Central memory CD8-positive, alpha-beta T cell (primary cell): ENCODE measurements around the gene METRN.
A peak's percentile ranks its signal among the peaks of the same experiment; 100 is the strongest.
"Not testable (repeated sequence)": the region's sequence is repeated elsewhere in the genome, so short reads cannot be mapped to it uniquely, and the experiment has no call there.

ENCODE experiments used
- ATAC-seq: fragments of 150-1000 bp; cut with Tn5 transposase; replicated peaks from 2 replicates; pipeline ENCODE4 v1.10.0; 2022; ENCODE audit warnings: mild to moderate bottlenecking, moderate FRiP score, moderate number of reproducible peaks; ENCODE audit not compliant: poor library complexity, severe bottlenecking; ENCODE audit errors: extremely low read depth
- DNase-seq, 2 donors: peaks; one replicate each; pipeline ENCODE4 v3.0.0; 2021; ENCODE audit warnings: low spot score in 2 of 2
- H3K27ac Mint-ChIP-seq: one replicate; pipeline ENCODE4 v1.8.0; 2022; ENCODE audit warnings: low read depth, mild to moderate bottlenecking, moderate library complexity, mixed read lengths
- H3K27me3 Mint-ChIP-seq: one replicate; pipeline ENCODE4 v1.8.0; 2022; ENCODE audit warnings: mixed read lengths
- H3K36me3 Mint-ChIP-seq: one replicate; pipeline ENCODE4 v1.8.0; 2022; ENCODE audit warnings: mild to moderate bottlenecking, moderate library complexity, mixed read lengths; ENCODE audit not compliant: insufficient read depth
- H3K4me1 Mint-ChIP-seq: one replicate; pipeline ENCODE4 v1.8.0; 2022; ENCODE audit warnings: mixed read lengths
- H3K4me3 Mint-ChIP-seq: one replicate; pipeline ENCODE4 v1.8.0; 2022; ENCODE audit warnings: mild to moderate bottlenecking, moderate library complexity, mixed read lengths
- H3K9me3 Mint-ChIP-seq: one replicate; pipeline ENCODE4 v1.8.0; 2022; ENCODE audit warnings: mixed read lengths

The METRN gene

DNA sequence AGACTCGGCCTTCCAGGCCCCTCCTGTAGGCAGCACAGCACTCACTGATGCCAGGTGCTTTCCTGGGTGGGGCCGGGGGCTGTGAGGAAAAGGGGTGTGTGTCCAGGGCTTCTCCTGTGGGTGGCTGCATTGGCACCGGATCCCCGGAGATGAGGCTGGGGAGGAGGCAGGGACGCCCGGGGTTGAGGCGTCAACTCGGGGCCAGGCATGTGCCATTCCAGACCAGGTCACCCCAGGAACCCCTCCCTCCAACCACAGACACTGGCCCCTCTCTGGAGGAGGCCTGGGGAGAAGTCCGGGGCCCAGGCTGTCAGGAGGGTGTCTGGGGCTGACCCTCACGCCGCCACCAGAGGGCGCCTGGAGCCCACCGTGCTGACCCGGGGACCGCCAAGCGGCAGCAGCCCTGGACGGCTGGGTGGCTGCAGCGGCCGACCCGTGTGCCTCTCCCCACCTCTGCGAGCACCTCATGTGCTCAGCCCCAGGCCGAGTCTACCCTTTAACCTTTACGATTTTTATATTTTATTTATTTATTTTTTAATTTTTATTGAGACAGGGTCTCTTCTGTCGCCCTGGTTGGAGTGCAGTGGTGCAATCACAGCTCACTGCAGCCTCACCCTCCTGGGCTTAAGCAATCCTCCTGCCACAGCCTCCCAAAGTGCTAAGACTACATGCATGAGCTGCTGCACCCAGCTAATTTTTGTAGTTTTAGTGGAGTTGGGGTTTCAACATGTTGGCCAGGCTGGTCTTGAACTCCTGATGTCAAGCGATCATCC is 3.2 kb upstream of the METRN start:
- Mint-ChIP-seq H3K27ac (no peak overlapping the region), H3K9me3 (no peaks in the 10 kb centered on the region), H3K4me3 (no peak overlapping the region), H3K27me3 (peaks cover 31% of the 10 kb centered on the region), H3K36me3 (no peaks in the 10 kb centered on the region), H3K4me1 (peaks cover 7% of the 10 kb centered on the region)
- DNase-seq (peak; percentile 66 to 74), ATAC-seq (peak; percentile 52)

DNA sequence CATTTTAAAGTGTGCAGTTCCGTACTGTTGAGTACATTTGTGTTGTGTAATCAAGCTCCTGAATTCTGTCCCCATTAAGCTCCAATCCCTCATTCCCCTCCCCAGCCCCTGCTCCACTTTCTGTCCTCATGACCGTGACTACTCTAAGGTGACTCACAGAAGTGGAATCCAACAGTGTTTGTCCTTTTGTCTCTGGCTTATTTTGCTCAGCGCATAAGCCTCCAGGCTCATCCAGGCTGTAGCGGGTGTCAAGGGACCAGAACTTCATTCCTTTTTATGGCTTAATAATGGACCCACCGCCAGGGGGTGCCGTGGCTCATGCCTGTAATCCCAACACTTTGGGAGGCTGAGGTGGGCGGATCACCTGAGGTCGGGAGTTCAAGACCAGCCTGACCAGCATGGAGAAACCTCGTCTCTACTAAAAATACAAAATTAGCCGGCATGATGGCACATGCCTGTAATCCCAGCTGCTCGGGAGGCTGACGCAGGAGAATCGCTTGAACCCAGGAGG is 2.1 kb upstream of the METRN start:
- H3K27ac Mint-ChIP-seq, H3K4me1 Mint-ChIP-seq, ATAC-seq, H3K36me3 Mint-ChIP-seq, H3K4me3 Mint-ChIP-seq, H3K9me3 Mint-ChIP-seq, DNase-seq: not testable (repeated sequence)
- peaks cover 23% of the 10 kb centered on the region for H3K27me3 Mint-ChIP-seq

DNA sequence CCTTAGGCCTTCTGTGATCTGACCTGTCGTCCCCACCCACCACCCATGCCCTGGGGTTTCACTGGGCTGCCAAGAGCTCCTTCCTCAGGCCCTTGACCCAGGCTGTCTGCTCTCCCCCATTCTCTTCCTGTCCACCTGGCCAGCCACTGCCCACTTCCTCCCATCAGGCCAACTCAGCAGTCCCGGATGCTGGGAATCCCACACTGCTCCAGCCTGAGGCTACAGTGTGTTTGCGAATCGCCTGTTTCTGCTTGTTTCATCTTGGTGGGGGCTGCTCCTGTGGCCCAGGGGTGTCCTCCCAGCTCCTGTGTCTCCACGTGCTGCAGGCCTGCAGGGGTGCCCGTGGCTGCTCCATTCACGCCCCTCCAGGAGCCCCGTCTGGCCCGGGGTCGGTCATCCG is 839 bp upstream of the METRN start:
- H3K4me1 Mint-ChIP-seq: peaks cover 12% of the 10 kb centered on the region
- H3K27me3 Mint-ChIP-seq: peaks cover 10% of the 10 kb centered on the region
- no peak overlapping the region for H3K4me3 Mint-ChIP-seq
- ATAC-seq (no peak), DNase-seq (no peak)
- no peaks in the 10 kb centered on the region for H3K9me3 Mint-ChIP-seq
- no peaks in the 10 kb centered on the region for H3K36me3 Mint-ChIP-seq
- no peak overlapping the region for H3K27ac Mint-ChIP-seq

DNA sequence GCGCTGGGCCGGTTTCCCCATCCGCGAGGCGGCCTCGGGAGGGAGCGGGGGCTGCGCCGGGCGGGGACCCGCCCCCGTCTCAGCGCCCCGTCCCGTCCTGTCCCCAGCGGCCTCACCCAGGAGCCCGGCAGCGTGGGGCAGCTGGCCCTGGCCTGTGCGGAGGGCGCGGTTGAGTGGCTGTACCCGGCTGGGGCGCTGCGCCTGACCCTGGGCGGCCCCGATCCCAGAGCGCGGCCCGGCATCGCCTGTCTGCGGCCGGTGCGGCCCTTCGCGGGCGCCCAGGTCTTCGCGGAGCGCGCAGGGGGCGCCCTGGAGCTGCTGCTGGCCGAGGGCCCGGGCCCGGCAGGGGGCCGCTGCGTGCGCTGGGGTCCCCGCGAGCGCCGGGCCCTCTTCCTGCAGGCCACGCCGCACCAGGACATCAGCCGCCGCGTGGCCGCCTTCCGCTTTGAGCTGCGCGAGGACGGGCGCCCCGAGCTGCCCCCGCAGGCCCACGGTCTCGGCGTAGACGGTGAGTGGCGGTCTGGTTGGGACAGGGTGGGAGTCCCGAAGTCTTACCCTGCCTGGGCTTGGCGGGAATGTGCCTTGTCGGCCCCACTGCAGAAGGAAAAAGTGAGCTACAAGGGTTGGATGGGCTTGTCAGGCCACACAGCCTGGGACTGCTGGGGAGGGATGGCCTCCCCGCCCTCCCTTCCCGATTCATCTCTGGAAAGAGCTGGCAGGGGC is 720 bp downstream of the METRN start:
- peak overlapping the region; percentile 71 for H3K4me3 Mint-ChIP-seq
- no peak overlapping the region for H3K27ac Mint-ChIP-seq
- ATAC-seq: peak; percentile 4

DNA sequence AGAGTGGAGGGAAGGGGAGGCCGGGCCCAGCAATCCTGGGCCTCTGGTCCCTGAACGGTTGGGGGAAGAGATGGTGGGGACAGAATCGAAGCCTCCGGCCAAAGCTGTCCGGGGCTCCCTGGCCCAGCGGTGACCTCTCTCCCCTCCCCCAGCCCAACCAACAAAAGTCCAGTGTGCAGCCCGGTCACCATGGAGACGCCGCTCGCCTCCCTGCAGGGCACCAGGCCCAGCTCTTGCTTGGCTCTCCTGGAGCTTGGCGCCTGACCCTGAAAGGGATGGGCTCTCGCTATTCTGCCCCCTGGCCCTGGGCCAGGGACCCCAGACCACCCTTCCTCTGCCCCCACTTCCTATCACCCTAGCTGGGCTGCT is 1.3 kb downstream of the METRN start:
- no peak for DNase-seq
- Mint-ChIP-seq H3K4me1 (peaks cover 27% of the 10 kb centered on the region), H3K4me3 (peak overlapping the region; percentile 71), H3K27ac (no peak overlapping the region), H3K9me3 (no peaks in the 10 kb centered on the region), H3K36me3 (peaks cover 6% of the 10 kb centered on the region), H3K27me3 (no peaks in the 10 kb centered on the region)
- no peak for ATAC-seq

More for the DNA sequence above, 720 bp downstream of the METRN start:
- Mint-ChIP-seq H3K9me3 (no peaks in the 10 kb centered on the region), H3K27me3 (no peaks in the 10 kb centered on the region), H3K36me3 (peaks cover 6% of the 10 kb centered on the region), H3K4me1 (peaks cover 27% of the 10 kb centered on the region)
- no peak for DNase-seq

DNA sequence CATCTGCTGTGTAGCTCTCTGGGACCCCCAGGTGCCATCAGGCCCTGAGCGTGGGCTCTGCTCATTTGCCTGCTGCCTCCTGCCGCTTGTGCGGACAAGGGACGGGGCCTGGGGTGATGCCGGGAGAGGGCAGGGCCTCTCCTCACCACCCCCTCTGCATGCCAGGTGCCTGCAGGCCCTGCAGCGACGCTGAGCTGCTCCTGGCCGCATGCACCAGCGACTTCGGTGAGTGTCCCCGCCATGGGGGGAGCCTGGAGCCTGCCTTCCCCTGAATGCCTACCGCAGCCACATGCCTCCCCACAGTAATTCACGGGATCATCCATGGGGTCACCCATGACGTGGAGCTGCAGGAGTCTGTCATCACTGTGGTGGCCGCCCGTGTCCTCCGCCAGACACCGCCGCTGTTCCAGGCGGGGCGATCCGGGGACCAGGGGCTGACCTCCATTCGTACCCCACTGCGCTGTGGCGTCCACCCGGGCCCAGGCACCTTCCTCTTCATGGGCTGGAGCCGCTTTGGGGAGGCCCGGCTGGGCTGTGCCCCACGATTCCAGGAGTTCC is 1.9 kb downstream of the METRN start:
- DNase-seq (no peak), ATAC-seq (no peak)
- Mint-ChIP-seq H3K4me1 (peaks cover 29% of the 10 kb centered on the region), H3K27ac (no peak overlapping the region), H3K4me3 (peak overlapping the region; percentile 71), H3K9me3 (no peaks in the 10 kb centered on the region), H3K36me3 (peaks cover 8% of the 10 kb centered on the region), H3K27me3 (no peaks in the 10 kb centered on the region)

DNA sequence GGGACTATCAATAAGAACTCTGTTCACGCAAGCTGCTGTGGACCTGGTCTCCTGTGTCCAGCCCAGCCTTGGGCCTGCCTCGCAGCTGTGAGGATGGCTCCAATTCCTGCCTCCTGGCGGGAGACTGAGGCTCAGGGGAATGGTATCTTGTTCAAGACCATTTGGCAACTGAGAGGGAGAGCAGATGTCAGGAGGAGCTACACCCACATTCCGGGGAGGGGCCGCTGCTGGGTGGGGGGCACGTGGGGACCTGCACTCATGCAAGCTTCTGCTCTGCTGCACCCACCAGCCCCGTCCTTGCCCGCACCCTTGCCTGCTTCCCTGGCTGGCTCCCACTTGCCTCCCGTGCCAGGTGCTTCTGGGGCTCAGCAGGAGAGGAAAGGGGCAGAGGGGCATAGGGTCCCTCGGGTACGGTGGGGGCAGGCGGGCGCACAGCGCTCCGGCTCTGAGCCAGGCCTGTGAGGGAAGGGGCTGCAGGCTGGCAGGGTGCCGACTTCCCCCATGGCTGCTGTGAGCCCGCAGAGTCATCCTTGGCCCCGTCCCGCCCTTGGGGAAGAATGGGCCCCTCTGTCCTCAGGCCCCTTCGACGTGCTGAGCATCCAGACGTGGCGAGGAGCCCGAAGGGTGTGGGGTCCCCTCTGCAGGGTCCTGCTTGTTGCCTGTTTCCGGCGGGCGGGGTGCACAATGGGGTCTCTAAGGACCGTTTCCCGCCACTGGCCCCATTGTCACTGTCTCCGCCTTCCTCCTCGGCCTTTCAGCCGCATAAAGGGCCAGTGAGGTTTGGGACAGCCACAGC is 2.7 kb downstream of the METRN start:
- Mint-ChIP-seq H3K4me3 (no peak overlapping the region), H3K27me3 (no peaks in the 10 kb centered on the region), H3K4me1 (peaks cover 32% of the 10 kb centered on the region), H3K36me3 (peaks cover 12% of the 10 kb centered on the region), H3K9me3 (no peaks in the 10 kb centered on the region), H3K27ac (no peak overlapping the region)
- DNase-seq (no peak), ATAC-seq (no peak)

DNA sequence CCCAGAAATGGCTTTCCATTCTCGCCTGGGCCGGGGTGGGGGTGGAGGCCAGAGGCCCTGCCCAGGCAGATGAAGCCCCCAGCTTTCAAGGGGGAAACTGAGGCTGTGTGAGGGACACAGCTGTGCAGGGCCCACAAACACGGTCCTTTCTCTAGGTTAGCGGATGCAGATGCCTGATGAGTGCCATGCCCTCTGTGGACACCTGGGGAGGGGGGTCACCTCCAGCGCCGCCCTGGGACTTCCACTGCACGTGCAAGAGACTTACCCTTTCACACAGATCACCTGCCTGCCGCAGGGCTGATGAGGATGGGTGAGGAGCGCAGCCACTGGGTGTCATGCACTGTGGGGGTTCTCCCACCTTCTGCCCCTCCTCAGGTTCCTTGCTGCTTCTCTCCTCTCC is 3.5 kb downstream of the METRN start:
- H3K4me3 Mint-ChIP-seq: no peak overlapping the region
- H3K4me1 Mint-ChIP-seq: peaks cover 32% of the 10 kb centered on the region
- no peaks in the 10 kb centered on the region for H3K27me3 Mint-ChIP-seq
- H3K9me3 Mint-ChIP-seq: no peaks in the 10 kb centered on the region
- ATAC-seq (no peak), DNase-seq (no peak)
- peaks cover 12% of the 10 kb centered on the region for H3K36me3 Mint-ChIP-seq
- no peak overlapping the region for H3K27ac Mint-ChIP-seq

DNA sequence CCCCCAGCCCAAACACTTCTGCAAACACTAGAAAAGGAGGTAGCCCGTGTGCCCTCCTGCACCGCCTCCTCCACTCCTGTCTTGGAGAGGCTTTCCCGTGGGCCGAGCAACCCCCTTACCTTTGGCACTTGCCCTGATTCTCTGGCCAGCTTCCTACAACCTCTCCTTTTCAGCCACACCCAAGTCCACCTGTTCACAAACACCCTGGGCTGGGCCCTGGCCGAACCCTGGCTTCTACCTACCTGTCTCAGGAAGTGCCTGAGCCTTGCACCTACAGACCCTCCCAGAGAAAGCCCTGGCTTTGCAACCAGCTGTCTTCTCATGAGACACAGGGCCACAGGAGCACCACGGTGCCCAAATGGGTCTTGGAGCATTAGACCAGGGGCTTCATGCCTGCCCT is 4.0 kb downstream of the METRN start:
- no peaks in the 10 kb centered on the region for H3K9me3 Mint-ChIP-seq
- no peak for DNase-seq
- H3K4me1 Mint-ChIP-seq: peaks cover 32% of the 10 kb centered on the region
- ATAC-seq: no peak
- H3K36me3 Mint-ChIP-seq: peaks cover 12% of the 10 kb centered on the region
- no peaks in the 10 kb centered on the region for H3K27me3 Mint-ChIP-seq
- H3K4me3 Mint-ChIP-seq: peak overlapping the region; percentile 82
- H3K27ac Mint-ChIP-seq: peak overlapping the region; percentile 52

DNA sequence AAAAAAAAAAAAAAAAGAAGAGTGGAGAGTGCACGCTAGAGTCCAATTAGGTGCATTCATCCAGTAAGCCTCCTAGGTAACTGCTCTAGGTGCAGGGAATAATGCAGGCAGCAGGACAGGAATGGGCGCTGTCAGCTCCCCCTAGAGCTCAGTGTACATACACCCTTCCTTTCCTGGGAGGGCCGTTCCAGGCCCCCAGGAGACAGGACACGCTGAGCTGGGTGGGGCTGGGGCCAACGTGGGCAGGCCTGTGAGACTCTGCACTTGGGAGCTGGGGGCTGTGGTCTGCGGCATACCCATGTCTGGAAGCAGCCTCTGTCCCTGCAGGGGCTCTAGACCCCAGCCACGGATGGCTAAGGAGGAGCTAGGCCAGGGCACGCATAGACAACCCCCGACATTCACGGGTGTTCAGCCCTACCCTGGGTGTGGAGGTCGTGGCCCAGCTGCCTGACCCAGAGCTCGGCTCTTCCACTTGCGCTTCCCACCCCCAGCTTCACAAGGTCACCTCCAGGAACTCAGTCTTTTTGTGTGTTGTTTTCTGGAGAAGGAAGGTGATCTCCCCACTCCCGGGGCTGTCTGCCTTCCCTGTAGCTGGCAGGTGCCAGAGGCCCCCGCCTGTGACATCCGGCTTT is 5.0 kb downstream of the METRN start:
- DNase-seq (no peak), ATAC-seq (peak; percentile 1)
- H3K4me3 Mint-ChIP-seq: peak overlapping the region; percentile 82
- H3K9me3 Mint-ChIP-seq: no peaks in the 10 kb centered on the region
- peak overlapping the region; percentile 79 for H3K27ac Mint-ChIP-seq
- no peaks in the 10 kb centered on the region for H3K27me3 Mint-ChIP-seq
- peaks cover 12% of the 10 kb centered on the region for H3K36me3 Mint-ChIP-seq
- H3K4me1 Mint-ChIP-seq: peaks cover 32% of the 10 kb centered on the region

DNA sequence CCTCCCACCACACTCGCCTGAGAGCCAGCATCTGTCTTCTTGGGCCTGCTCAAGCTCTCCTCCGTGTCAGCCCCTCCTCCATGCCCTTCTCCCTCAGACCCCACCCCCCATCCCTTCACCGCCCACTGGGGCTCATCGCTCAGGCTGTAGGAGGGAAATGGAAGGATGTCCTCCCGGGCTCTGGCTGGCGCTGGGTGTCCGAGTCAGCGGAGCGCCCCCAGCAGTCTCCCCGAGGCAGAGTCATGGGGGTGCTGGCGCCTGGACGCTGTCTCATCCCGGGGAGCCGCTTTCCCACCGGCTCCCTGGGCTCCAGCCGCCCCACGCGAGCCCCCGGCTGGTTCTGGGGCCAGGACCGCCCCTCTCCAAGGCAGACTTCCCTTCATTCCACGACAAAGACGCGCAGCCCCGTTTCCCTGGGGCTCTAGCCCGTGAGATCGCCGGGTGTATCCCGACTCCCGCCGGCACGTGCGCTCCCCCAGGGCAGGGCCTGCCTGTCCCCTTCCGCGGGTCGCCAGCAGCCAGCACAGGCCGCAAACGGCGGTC is 5.6 kb downstream of the METRN start:
- no peak for DNase-seq
- H3K4me1 Mint-ChIP-seq: peaks cover 32% of the 10 kb centered on the region
- H3K36me3 Mint-ChIP-seq: peaks cover 12% of the 10 kb centered on the region
- peak overlapping the region; percentile 82 for H3K4me3 Mint-ChIP-seq
- ATAC-seq: peak; percentile 19
- H3K27ac Mint-ChIP-seq: peak overlapping the region; percentile 79
- H3K27me3 Mint-ChIP-seq: no peaks in the 10 kb centered on the region
- H3K9me3 Mint-ChIP-seq: no peaks in the 10 kb centered on the region
